ENCODE results near the gene MACROD2.

DNA sequence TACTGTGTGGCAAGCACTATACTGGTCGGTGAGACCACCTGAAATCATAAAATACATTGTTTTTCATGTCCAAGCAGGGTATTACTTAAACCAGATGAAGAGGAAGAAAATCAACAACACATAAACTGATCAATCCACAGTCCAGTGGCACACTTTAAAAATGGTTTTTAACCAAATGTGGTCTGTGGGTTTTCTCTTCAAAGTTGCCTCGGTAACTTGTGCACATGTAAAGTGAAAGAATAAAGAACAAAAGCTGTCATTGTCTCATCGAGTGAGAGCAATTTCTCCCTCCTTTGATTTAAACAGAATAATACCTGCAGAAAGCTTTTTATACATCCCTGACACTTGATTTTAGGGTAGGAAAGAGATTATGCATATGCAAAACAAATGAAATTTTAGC is 338.4 kb downstream of the MACROD2 start:
- TF ChIP-seq CTCF (IDR thresholded peaks at IDR 0.05; ENCODE audit: poor library complexity, severe bottlenecking) (no peak), RAD21 (conservative IDR thresholded peaks at IDR 0.05) (no peak), MXI1 (conservative IDR thresholded peaks at IDR 0.05; ENCODE audit: poor library complexity, severe bottlenecking) (no peak), TAF1 (IDR thresholded peaks at IDR 0.05; ENCODE audit: low read depth) (no peak), POLR2AphosphoS5 (IDR thresholded peaks at IDR 0.05) (no peak), EZH2 (IDR thresholded peaks at IDR 0.05; ENCODE audit: borderline replicate concordance, insufficient read depth, low read length, poor library complexity, severe bottlenecking) (no peak), REST (IDR thresholded peaks at IDR 0.05; ENCODE audit: borderline replicate concordance) (no peak)
